ENCODE measurements around the gene SPPL3.

Gene SPPL3

DNA sequence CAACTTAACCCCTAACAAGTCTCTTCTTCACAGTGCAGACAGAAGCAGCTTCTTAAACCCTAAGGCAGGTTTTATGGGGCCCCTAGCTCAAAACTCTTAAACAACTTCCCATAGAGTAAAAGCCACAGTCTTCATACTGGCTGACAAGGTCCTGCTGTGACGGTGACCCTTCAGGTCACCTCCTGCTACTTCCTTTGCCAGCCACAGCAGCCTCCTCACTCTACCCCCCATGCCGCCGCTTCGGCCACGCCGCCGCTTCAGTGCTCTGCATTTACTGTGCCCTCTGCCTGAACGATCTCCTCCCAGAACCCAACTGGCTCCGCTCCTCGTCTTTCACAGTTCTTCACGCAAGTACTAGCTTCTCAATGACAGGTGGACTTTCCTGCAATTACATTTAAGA, 133.1 kb downstream of the SPPL3 start:
- no peak for DNase-seq
- in situ Hi-C loops (cut with HindIII; ENCODE audit: low pct_ligation_motif_present, low pct_unique_long_range_greater_than_20kb, low sequenced_read_pairs) = no loop called here

DNA sequence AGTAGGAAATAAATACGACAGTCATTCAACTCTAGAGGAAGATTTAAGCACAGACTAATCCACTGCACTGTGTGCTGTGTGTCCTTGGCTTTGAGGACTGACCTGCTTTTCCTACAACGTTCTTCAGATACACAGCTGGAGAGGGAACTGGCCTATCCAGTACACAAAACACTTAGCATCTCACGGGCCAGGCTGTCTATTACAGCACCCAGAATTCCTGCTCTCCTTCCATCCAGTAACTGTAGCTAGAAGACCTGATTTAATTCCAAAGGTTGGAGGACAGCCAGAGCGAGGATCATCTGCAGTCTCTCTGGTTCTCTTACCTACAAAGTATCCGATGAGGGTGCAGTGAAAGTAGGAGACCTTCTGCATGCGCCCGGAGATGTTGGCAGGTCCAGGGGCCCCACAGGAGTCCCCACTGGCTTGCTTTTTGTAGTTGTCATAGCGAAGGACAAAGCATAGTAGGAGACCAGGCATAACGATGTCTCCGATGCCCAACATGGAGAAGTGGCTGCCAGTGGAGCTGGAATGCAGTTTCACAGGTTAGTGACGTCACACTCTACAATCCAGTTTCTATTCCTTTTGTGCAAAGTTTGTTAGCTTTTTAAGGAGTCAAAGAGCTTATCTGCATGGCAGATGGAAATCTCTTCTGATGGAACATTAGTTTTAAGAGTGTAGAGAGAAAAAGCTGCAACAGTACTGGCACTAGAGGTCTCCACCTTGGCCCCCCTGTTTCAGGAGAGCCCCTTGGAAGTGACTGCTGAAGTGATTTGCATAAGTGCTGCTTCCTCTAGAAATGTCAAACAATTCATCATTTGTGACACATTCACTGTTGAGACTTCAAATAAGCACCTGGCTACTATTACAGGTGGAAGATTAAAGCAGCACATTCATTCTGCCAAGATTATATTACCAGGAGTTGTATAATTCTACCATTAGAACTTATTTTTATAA, 136.8 kb downstream of the SPPL3 start:
- in situ Hi-C loops (cut with HindIII; ENCODE audit: low pct_ligation_motif_present, low pct_unique_long_range_greater_than_20kb, low sequenced_read_pairs) = no loop called here
- DNase-seq = no peak

DNA sequence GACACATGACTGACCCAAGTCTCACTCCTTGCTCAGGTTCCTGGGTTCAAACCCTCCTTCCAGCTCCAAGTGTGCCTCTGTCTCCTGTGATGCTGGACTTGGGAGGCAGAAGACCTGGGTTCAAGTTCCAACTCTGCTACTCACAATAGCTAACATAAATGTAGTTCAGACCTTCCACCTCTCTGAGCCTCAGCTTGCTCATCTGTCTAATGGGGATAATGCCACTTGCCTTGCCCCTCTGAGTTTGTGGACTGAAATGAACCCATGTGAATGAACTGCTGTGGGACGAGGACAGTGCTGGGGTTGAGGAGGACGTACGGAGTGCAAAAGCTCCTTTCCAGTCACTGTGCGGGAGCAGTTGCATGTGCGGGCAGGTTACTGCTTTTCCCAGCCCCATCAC, 137.6 kb downstream of the SPPL3 start:
- no peak for DNase-seq
- in situ Hi-C loops (cut with HindIII; ENCODE audit: low pct_ligation_motif_present, low pct_unique_long_range_greater_than_20kb, low sequenced_read_pairs) = no loop called here

DNA sequence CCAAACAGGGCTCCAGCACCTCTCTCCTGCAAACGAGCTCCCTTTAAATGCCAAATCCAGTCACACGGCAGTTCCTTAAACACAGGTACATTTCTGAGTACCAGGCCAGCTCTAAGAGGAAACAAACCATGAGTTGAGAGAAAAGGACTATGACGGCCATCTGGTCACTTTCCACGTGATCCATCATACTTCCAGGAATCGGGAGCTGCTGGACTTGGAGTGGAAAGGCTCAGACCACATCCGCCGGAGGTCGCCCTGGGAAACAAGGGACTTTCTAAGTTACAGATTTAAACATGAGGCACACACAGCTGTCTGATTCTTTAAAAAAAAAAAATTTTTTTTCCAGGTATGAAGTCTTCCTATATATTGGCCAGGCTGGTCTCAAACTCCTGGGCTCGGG, 139.3 kb downstream of the SPPL3 start:
- in situ Hi-C loops (cut with HindIII; ENCODE audit: low pct_ligation_motif_present, low pct_unique_long_range_greater_than_20kb, low sequenced_read_pairs) = no loop called here
- DNase-seq = no peak

DNA sequence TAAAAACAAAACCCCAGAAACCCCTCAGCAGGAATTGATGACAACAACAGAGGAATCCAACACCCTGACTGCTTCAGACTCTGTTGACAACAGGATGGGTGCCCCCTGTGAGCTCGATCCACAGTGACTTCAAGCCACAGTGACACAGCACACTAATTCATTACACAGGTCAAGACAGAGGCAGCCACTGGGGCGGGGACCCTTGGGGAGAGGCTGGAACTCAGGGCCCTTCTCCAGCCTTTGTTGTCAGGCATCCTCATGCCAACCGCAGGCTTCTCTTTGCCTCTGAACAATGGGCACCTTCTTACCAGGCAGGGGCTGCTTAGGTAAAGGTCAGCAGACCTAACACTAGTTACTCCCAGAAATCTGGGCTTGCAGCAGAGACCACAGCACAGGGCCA, 140.9 kb downstream of the SPPL3 start:
- in situ Hi-C loops (cut with HindIII; ENCODE audit: low pct_ligation_motif_present, low pct_unique_long_range_greater_than_20kb, low sequenced_read_pairs) = no loop called here
- DNase-seq = no peak

DNA sequence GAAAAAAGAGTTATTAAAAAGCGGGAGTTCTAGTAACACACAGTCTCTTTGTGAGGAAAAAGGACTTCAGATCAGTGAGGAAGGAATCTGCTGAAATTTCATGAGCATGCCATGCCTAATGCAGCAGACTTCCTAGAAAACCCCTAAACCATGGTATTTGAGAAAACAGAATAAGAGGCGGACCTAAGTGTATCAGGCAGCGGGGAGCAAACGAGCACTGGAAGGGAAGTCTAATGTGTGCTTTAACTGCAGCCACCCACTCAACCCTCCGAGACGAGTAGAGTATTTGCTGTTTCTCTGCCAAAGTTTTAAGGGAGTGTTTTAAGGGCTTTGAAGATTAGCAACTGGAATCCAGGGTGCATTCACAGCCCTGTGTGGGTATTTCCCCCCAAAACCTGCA, 142.1 kb downstream of the SPPL3 start:
- DNase-seq = no peak
- in situ Hi-C loops (cut with HindIII; ENCODE audit: low pct_ligation_motif_present, low pct_unique_long_range_greater_than_20kb, low sequenced_read_pairs) = no loop called here

DNA sequence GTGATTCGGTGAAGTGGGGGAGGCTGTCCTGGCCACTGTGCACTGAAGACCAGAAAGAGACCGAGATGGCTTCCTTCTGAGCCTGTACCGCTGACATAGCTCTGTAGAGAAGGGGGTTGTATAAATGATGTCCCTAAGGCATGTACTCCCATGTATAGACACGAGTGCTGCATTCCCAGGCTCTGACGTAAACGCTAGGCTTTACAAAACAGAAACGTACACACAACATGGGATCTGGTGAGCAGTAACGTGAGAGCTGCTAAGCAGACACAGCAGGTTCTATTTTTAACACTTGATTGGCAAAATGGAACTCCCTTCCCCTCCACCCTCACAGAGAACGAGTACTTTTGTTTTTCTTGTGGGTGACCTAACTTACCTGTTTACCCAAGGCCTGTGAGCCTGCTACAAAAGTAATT, 142.6 kb downstream of the SPPL3 start:
- in situ Hi-C loops (cut with HindIII; ENCODE audit: low pct_ligation_motif_present, low pct_unique_long_range_greater_than_20kb, low sequenced_read_pairs) = no loop called here
- no peak for DNase-seq

DNA sequence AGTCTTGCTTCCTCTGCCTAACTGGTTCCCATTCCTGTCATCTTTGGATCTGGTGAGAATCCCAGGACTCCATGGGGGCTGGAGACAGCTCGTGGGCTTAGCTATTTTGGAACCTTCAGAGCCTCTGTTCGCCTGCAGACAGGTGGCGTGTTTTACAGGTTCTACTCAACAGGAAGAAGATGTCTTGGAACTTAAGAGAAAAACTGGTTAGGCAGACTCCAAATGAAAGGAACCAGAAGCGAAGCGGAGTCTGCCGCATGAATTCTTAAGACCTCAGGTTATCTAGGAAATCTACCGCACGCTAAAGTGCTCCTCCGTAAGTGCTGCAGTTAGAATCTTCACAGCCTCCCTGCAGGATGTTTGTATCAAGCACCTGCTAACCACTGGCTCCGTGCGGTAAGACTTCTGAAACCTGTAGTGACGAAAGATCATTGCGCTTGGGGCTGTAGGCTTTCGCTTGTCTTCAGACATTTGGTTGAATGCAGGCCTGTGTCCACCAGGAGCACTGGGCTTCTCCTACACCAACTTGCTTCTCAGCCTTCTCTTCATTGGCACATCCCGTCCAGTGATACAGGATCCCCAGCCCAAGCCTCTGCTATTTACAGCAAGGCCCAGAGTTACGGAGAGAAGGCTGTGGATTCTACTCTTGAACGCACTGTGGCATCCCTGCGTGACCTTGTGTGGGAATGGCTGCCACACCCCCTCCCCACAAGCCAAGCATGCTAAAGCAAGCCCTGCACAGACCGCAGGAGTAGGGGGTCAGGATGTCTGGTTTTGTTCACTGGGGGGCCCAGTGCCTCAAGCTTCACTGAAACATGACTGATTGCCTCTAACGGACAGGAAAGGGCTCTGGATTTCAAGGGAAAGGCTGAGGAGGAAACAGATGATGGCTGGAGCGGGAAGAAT, 143.6 kb downstream of the SPPL3 start:
- in situ Hi-C loops (cut with HindIII; ENCODE audit: low pct_ligation_motif_present, low pct_unique_long_range_greater_than_20kb, low sequenced_read_pairs) = no loop called here
- DNase-seq = no peak

DNA sequence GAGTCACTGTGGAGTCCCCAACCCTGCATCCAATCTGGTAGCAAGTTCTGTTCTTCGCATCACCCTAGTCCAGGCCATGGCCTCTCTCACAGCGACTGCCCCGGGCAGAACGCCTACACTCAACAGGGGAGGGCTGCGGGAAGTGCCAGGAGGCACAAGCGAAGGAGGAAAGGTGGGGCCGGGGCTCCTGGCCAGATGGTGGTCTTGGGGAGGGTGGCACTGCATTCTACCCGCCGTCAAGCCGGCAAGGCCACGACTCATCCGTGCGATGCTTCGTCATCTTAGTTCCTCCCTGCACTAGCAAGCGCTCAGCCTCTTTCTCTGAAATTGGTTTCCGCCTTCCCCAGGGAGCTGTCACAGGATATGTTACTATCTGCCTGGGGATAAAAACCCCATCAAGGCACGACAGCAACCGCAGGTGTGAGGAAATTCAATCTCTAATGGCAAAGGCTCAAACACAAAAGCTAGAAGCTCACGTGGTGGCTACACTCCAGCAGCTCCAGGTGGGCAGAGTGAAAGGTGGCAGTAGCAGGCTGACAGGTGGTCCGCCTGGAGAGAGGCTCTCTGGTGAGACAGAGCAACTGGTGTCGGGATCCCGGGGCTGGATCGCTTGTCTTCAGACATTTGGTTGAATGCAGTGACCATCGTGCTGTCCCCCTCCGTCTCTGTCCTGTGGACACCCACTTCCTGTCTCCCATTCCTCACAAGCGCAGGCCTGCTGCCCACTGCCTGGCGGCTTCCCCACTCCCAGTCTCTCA, 144.4 kb downstream of the SPPL3 start:
- in situ Hi-C loops (cut with HindIII; ENCODE audit: low pct_ligation_motif_present, low pct_unique_long_range_greater_than_20kb, low sequenced_read_pairs) = no loop called here
- DNase-seq = no peak

DNA sequence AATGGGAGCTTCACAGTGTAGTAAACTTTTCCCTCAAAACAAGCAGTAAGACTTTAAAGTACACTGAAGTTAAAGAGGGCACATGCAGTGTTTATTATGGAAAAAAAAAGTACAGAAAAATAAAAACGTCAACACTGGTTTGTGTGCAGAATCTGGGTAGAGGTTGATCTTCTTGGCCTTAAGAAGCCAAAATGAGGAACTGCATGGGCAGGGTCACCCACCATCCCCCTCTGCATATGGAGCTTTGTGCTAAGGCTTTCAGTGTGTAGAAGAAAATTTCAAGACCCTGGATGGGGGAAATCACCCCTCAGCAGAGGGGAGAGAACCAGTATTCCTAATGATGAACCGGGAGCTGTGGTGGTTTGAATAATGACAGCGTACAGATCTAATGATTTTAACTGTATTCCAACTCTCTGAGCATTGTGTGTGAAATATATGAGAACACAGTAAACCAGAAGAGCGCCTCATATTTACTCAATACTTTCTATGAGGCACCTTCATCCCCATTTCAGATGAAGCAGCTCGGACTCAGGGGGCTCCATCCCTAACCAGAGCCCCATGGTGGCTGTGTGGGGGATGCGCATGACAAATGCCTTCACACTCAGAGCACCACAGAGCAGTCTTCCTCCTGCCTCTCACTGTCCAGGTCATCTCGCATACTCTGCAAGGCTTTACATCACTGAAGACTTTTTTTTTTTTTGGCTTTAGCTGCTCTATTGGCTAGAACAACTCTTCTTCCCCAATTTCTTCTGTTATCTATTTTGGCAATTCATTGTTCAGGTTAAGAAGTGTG, 145.2 kb downstream of the SPPL3 start:
- in situ Hi-C loops (cut with HindIII; ENCODE audit: low pct_ligation_motif_present, low pct_unique_long_range_greater_than_20kb, low sequenced_read_pairs) = no loop called here
- no peak for DNase-seq

DNA sequence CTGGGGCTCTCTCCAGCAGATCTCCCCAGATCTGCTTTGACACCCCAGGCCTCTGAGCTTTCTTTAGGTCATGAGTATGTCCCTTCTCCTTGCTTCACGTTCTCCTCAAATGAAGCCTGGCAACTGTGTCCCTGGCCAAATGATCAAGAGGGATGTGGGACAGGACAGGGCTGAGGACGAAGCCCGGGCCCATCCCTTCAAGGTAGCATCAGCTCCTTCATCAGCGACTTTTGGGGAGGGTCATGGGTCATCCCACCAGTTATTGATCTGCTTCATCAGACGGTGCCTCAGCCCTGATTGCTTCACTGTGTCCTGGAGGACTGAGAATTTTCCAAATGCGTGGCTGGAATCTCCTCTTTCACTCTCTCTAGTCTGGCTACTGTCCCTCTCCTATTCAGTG, 146.2 kb downstream of the SPPL3 start:
- in situ Hi-C loops (cut with HindIII; ENCODE audit: low pct_ligation_motif_present, low pct_unique_long_range_greater_than_20kb, low sequenced_read_pairs) = no loop called here
- no peak for DNase-seq

DNA sequence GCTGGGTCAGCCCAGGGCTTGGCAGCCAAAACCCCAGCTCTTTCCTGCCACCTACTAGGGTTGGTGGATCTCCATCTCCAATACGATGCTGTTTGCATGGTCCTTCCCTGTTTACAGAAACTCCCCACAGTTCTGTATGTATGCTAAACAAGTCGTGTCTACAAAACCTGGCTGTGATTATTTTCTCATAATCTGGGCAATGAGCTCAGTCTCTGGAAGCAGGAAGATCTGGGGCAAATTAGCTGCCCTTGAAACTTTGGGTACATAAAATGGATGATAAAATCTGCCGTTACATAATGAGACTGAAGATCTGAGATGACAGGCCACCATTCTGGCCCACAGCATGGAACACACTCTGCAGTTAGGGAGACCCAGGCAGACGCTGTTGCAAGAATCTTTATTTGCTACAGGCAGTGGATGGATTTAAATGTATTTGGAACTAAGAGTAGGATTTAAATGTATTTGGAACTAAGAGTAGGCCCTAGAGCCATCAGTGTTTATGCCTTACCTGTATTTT, 146.9 kb downstream of the SPPL3 start:
- DNase-seq = no peak
- in situ Hi-C loops (cut with HindIII; ENCODE audit: low pct_ligation_motif_present, low pct_unique_long_range_greater_than_20kb, low sequenced_read_pairs) = no loop called here

DNA sequence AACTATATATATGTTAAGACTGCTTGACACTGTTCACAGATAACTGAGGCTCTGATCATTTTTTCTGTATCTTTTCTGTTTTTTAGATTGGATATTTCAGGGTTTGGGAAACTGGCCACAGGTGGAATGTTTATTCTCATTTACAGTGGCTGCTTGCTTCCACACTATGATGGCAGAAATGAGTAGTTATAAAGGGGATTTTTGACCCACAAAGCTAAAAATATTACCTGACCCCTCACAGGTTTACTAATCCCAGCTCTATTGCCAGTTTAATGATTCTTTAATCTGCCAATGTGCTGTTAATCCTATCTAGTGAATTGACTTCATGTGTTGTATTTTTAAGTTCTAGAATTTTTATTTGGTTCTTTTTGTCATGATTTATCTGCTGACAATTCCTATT, 148.9 kb downstream of the SPPL3 start:
- in situ Hi-C loops (cut with HindIII; ENCODE audit: low pct_ligation_motif_present, low pct_unique_long_range_greater_than_20kb, low sequenced_read_pairs) = no loop called here
- DNase-seq = no peak

DNA sequence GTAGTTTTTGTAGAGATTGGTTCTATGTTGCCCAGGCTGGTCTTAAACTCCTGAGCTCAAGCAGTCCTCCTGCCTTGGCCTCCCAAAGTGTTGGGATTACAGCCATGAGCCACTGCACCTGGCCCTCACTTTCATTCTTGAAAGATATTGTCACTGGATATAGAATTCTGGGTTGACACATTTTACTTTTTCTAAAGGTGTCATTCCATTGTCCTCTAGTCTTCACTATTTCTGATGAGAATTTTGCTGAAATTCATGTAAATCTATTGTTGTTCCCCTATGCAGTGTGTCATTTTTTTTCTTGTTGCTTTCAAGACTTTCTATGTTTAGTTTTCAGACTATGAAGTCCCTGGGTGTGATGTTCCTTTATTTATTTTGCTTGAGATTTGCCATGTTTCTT, 149.4 kb downstream of the SPPL3 start:
- in situ Hi-C loops (cut with HindIII; ENCODE audit: low pct_ligation_motif_present, low pct_unique_long_range_greater_than_20kb, low sequenced_read_pairs) = no loop called here
- no peak for DNase-seq

DNA sequence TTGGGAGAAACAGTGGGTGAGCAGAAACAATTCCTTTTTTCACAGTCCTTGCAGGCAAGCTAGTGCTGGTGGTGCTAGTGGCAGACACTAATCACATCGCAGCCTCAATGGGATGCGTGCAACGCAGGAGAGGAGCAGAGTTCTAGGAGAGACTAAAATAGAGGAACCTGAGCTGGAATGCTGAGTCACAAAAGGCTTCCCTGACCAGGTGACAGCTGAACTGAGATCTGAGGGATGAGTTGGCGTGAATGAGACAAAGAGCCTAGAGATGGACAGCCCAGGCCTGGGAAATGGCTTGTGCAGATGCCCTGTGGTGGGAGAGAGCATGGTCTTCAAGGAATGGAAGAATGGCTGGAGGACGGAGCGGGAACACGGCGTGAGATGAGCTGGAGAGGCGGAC, 152.8 kb downstream of the SPPL3 start:
- DNase-seq = no peak
- in situ Hi-C loops (cut with HindIII; ENCODE audit: low pct_ligation_motif_present, low pct_unique_long_range_greater_than_20kb, low sequenced_read_pairs) = no loop called here

DNA sequence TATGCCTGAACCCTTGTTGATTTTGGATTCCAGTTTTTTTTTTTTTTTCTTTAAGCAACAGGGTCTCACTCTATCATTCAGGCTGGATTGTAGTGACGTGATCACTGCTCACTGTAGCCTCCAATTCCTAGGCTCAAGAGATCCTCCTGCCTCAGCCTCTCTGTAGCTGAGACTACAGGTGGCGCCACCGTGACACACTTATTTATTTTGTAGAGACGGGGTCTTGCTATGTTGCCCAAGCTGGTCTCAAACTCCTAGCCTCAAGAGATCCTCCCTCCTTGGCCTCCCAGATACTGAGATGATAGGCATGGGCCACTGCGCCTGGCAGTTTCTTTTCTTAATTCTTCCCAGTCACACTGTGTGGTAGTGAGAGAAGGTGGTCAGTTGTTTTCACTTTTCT, 153.4 kb downstream of the SPPL3 start:
- no peak for DNase-seq
- in situ Hi-C loops (cut with HindIII; ENCODE audit: low pct_ligation_motif_present, low pct_unique_long_range_greater_than_20kb, low sequenced_read_pairs) = no loop called here

DNA sequence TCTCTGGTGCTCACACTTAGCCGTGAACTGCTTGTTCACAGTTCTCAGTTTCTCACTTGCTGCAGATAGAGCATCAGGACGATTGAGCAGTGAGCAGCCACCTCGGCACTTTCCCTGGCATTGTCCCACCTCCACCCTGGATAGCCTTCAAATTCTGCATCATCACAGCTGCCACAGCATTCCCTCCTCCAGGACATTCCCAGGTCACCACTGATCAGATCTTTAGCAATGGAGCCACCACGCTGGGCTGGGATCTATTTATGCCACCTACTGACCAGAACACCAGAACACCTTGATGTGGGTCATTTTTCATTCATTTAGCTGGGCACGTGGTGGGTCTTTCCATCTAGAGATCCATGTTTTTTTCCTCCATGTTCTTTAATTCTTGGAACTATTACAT, 154.9 kb downstream of the SPPL3 start:
- in situ Hi-C loops (cut with HindIII; ENCODE audit: low pct_ligation_motif_present, low pct_unique_long_range_greater_than_20kb, low sequenced_read_pairs) = no loop called here

DNA sequence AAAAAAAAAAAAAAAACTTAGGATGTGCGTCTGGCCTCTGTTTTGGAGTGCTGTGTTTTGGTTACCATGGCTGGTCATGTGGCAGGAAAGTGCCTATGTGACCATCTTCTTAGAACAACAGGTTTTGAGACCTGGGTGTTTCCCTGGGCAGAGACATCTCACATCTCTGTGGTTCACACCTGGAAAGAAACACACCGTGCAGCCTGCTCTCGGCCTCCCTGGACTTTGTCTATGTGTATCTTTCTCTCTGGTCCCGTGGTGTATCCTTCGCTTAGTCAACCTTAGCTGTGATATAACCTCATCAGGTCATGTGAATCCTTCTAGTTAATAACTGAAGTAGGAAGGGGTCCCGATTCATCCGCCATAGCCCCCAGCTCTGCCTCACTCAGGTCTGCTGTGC, 155.9 kb downstream of the SPPL3 start:
- in situ Hi-C loops (cut with HindIII; ENCODE audit: low pct_ligation_motif_present, low pct_unique_long_range_greater_than_20kb, low sequenced_read_pairs) = no loop called here
- no peak for DNase-seq

More for the DNA sequence above, 154.9 kb downstream of the SPPL3 start:
- DNase-seq = no peak
